HG02852 (cell line): ENCODE results near the gene CENPF.

Source experiments
- ATAC-seq: cut with Tn5 transposase; IDR thresholded peaks from one replicate; pipeline ENCODE4 v1.9.1; 2021; ENCODE audit warnings: mild to moderate bottlenecking, moderate library complexity; ENCODE audit not compliant: unreplicated experiment

The CENPF gene

GRCh38 chr1:214700437-214700836 is 97.4 kb downstream of the CENPF start:
- ATAC-seq, result no peak

GRCh38 chr1:214702556-214702955 is 99.6 kb downstream of the CENPF start:
- ATAC-seq, result no peak

GRCh38 chr1:214707306-214708087 is 104.5 kb downstream of the CENPF start:
- ATAC-seq, result no peak

GRCh38 chr1:214708321-214708955 is 105.4 kb downstream of the CENPF start:
- ATAC-seq, result no peak

GRCh38 chr1:214709241-214709640 is 106.2 kb downstream of the CENPF start:
- ATAC-seq, result no peak

- ATAC-seq, result no peak
Measured at GRCh38 chr1:214712737-214713136, 109.7 kb downstream of the CENPF start.
